Measurements from ENCODE around the gene ZNF423.

The ZNF423 gene

GRCh38 chr16:49750341-49751000, 105.4 kb downstream of the ZNF423 start:
- DNase-seq (ENCODE audit: low read depth): no peak

- no peak for DNase-seq (ENCODE audit: low read depth)
Observed at GRCh38 chr16:49749816-49750215, 106.1 kb downstream of the ZNF423 start.

- no peak for DNase-seq (ENCODE audit: low read depth)
Observed at GRCh38 chr16:49748322-49748721, 107.6 kb downstream of the ZNF423 start.

GRCh38 chr16:49747654-49748053, 108.3 kb downstream of the ZNF423 start:
- DNase-seq (ENCODE audit: low read depth): no peak

- no peak for DNase-seq (ENCODE audit: low read depth)
Observed at GRCh38 chr16:49746545-49746944, 109.4 kb downstream of the ZNF423 start.

- no peak for DNase-seq (ENCODE audit: low read depth)
Observed at GRCh38 chr16:49745311-49745747, 110.6 kb downstream of the ZNF423 start.

- no peak for DNase-seq (ENCODE audit: low read depth)
Observed at GRCh38 chr16:49744244-49745220, 111.4 kb downstream of the ZNF423 start.

GRCh38 chr16:49743658-49744057, 112.3 kb downstream of the ZNF423 start:
- DNase-seq (ENCODE audit: low read depth): no peak

GRCh38 chr16:49743203-49743464, 112.8 kb downstream of the ZNF423 start:
- no peak for DNase-seq (ENCODE audit: low read depth)

GRCh38 chr16:49742428-49743202, 113.3 kb downstream of the ZNF423 start:
- no peak for DNase-seq (ENCODE audit: low read depth)

GRCh38 chr16:49740256-49740655, 115.7 kb downstream of the ZNF423 start:
- DNase-seq (ENCODE audit: low read depth): no peak

GRCh38 chr16:49739381-49739780, 116.5 kb downstream of the ZNF423 start:
- DNase-seq (ENCODE audit: low read depth): no peak

GRCh38 chr16:49738832-49739231, 117.1 kb downstream of the ZNF423 start:
- no peak for DNase-seq (ENCODE audit: low read depth)

GRCh38 chr16:49738001-49738400, 117.9 kb downstream of the ZNF423 start:
- DNase-seq (ENCODE audit: low read depth): no peak

- DNase-seq (ENCODE audit: low read depth): no peak
Observed at GRCh38 chr16:49737541-49737940, 118.4 kb downstream of the ZNF423 start.

GRCh38 chr16:49734331-49734730, 121.6 kb downstream of the ZNF423 start:
- DNase-seq (ENCODE audit: low read depth): no peak

GRCh38 chr16:49733313-49734009, 122.5 kb downstream of the ZNF423 start:
- DNase-seq (ENCODE audit: low read depth): no peak

GRCh38 chr16:49731911-49732310, 124.0 kb downstream of the ZNF423 start:
- DNase-seq (ENCODE audit: low read depth): no peak

GRCh38 chr16:49730772-49731171, 125.1 kb downstream of the ZNF423 start:
- no peak for DNase-seq (ENCODE audit: low read depth)

- DNase-seq (ENCODE audit: low read depth): no peak
Observed at GRCh38 chr16:49727611-49728010, 128.3 kb downstream of the ZNF423 start.

GRCh38 chr16:49726155-49726554, 129.8 kb downstream of the ZNF423 start:
- DNase-seq (ENCODE audit: low read depth): no peak

- DNase-seq (ENCODE audit: low read depth): no peak
Observed at GRCh38 chr16:49725651-49726050, 130.3 kb downstream of the ZNF423 start.
